GM21619 (cell line): ENCODE results near the gene DAND5.

Source experiments
- ATAC-seq: cut with Tn5 transposase; IDR thresholded peaks from one replicate; pipeline ENCODE4 v1.9.1; 2021; ENCODE audit not compliant: unreplicated experiment

Gene DAND5

GRCh38 chr19:13007292-13008045, 38.1 kb downstream of the DAND5 start:
- no peak for ATAC-seq

GRCh38 chr19:13008926-13009787, 39.8 kb downstream of the DAND5 start:
- ATAC-seq = no peak

DNA sequence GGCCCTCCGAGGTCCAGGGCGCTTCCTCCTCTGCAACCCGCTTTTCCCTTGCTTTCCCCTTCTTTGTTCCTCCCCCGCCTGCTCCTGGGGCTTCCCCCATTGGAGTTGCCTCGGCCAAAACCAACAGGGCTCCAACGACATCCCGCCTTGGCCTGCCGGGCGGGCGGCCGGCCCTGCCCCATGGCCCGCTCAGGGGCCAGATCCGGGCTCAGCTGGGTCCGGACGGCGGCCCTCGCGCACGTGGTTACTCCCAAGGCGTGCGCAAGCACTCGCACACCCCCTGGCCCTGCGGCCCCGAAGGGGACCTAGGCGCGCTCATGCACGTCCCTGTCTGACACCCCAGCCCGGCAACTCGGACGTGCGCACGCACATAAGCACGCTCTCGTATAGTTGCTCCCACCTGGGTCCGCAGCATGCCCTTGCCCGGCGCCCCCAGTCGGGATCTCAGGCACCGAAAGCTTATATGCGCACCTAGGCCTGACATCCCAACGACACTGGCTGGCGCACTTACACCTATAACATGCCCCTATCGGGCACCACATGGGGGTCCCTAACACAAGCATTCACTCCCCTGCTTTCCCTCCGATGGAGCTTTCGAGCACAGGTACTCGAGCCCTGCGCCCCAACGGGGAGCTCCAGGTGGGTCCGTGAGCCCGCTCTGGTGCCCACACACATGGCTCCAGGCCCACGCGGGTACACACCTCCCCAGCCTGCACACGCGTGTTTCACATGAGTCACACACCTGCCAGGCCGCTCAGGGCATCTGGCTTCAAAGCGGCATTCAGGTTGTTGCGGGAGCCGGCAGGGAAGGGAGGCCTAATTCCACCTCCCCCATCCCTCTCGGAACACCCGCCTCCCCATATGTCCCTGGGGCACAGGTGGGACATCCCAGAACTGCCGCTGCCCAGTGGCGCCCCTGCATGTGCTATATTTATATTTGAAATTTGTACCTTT, 40.9 kb downstream of the DAND5 start:
- no peak for ATAC-seq

- ATAC-seq = no peak
Observed at GRCh38 chr19:13010992-13011652, 41.7 kb downstream of the DAND5 start.

DNA sequence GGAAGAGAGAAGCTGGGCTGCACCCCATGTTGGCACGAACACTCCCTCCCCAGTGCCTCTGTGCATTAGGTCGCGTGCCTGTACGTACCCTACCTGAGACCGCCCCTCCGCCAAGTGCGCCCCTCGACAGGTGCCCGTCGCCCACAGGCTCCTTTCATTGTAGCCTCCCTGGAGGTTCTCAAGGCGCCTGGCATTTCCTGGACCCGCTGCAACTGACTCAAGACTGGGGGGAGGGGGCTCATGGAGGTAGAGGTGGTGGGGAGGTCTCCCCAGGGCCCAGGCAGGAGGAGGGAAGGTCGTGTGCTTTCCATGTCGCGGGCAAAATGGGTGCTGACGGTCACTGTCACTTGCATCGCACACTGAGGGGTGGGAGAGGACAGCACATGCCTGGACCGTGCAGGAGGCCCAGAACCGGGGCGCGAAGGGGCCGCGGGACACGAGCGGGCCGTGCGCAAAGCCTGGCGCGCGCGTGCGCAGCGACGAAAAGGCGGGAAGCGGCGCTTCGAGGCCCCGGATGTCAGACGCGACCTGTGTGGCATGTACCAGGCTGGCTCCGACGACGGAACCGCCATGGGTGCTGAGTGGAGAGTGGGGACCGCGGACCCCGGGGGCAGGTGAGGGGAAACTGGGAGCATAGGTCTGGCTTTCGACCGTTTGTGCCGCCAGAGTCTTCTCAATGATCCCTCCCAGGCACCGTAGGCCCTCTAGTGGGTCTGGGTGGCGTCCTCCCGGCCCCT, 42.4 kb downstream of the DAND5 start:
- no peak for ATAC-seq

GRCh38 chr19:13012390-13012689, 43.0 kb downstream of the DAND5 start:
- no peak for ATAC-seq

- no peak for ATAC-seq
Observed at GRCh38 chr19:13012690-13013608, 43.6 kb downstream of the DAND5 start.

DNA sequence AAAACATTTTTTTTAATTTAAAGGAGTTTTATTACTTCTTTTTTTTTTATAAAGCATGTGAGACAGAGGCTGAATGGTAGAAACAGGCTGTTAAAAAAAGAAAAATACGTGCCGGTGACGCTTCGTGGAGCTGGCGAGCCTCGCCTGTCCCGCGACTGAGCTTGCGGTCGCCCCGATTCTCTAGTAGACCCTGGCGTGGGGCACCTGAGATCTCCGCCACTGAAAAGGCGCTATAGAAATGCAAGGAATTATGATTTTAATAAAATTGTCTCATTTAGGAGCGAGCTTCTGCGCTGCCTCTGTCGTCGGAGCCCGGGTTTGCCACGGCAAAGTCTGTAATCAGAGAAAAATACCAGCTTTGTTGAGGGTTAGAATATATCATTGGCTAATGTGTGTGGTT, 44.3 kb downstream of the DAND5 start:
- no peak for ATAC-seq

GRCh38 chr19:13014101-13014920, 44.9 kb downstream of the DAND5 start:
- ATAC-seq = no peak

DNA sequence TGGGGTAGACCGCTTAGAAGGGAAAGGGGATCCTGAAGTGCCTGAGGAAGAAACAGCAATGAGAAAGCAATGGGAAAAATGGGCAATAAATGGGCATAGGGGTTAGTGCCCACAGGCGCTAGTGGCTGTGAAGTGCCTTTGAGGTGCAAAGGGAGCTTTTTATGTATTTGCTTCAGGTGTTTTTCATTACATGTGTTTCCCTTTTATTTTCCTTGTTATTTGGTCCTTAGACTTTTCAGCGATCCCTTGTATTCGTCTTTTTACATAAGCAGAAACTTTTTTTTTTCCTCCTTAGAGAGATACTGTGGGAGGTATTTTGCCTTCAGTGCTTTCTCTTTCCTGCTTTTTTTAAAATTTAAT, 45.5 kb downstream of the DAND5 start:
- ATAC-seq = no peak

DNA sequence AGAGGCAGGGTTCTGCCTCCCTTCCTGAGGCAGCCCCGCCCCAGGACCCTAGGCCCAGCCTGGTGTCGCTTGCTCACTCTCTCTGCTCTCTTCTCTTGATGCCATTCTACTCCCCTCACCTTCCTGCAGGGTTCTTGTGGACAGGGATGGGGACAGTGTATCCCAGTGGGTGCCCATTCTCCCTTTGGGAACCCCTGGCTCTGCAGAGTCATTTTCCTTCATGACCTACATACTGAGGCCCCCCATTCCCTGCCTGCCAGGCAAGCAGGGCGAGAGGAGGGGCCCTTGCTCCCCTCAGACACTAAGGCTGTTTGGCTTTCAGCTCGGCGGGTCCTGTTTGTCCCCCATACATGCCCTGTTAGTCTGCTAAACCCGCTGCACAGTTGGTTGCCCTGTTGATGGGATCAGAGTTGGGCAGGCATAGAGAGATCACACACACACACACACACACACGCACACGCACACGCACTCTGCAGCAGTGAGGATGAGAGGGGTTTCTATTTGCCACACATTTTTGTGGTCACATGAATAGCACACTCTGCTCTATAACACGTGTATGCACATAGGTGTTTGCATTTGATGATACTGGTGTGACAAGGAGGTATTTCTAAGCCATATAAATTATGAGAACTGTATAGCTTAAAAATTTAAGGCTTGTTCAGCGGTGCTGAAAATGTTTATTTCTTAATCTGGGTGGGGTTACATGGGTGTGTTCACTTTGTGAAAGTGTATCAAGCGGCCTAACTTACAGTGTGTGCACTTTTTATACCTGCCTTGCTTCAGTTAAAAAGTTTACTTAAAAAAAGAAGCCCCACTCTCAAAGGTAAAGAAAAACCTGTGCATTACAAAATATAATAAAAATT, 46.2 kb downstream of the DAND5 start:
- ATAC-seq = no peak

GRCh38 chr19:13016245-13016627, 46.9 kb downstream of the DAND5 start:
- no peak for ATAC-seq

DNA sequence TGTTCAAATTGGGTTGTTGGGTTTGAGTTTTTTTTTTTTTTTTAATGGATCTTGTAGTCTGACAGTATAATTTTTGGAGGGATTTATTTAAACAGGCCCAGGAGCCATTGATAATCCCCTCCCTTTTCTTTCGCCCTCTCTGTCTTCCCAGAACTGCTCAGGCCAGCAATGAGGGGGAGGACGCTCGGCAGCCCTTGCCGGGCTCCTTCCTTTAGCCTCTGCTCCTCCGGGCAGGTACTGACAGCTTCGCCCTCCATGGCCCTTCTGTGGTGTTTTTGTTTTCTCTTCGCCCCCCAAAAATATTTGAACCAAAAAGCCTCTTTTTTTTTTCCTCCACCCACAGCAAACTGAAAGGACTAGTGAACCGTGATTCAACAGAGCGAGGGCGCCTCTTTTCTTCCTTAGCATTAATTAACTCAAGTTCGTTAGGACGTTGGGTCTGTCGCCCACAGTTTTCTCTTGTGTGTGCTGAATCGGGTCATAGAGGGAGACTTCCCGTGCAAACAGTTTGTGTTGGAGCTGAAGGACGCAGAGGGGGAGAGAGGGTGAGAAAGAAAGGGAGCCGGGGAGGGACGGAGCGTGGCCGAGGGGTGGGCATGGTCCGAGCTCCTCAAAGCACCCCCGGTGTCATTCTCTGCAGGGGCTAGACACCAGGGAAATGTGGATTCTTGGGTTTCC, 47.4 kb downstream of the DAND5 start:
- no peak for ATAC-seq

- no peak for ATAC-seq
Observed at GRCh38 chr19:13017306-13018034, 48.1 kb downstream of the DAND5 start.

- no peak for ATAC-seq
Observed at GRCh38 chr19:13018035-13018914, 48.9 kb downstream of the DAND5 start.
